Measurements from ENCODE around the gene TOLLIP. TPM values are rescaled to one million over a fixed set of nuclear protein-coding genes. Genes with fewer than 3 reads are reported as not detected.
"Not testable (repeated sequence)": the region's sequence is repeated elsewhere in the genome, so short reads cannot be mapped to it uniquely, and the experiment has no call there.

The TOLLIP gene
- total RNA-seq, 5 donors from 2014 or later (not counting 1 experiment from before 2014, with no cell fraction given), result 44.4 to 54.1 (median 50.8) TPM

GRCh38 chr11:1242751-1243150 is 66.7 kb downstream of the TOLLIP start:
- 87% methylated on average over 4 of the region's 11 CpGs for WGBS (ENCODE audit: insufficient coverage)
- H3K27ac ChIP-seq (ENCODE audit: low read length); H3K27ac Mint-ChIP-seq; POLR2A ChIA-PET; H3K36me3 Mint-ChIP-seq; ATAC-seq (replicated peaks in 1 of 4); H3K4me1 Mint-ChIP-seq; CTCF ChIA-PET; H3K36me3 ChIP-seq (ENCODE audit: control insufficient read depth in 2 of 2, extremely low read depth in 1 of 2, insufficient read depth in 1 of 2, low read length in 1 of 2); H3K4me3 ChIP-seq (ENCODE audit: control insufficient read depth in 1 of 2, extremely low read depth in 1 of 2, low read length in 1 of 2); H3K9me3 Mint-ChIP-seq; H3K27me3 Mint-ChIP-seq; H3K27me3 ChIP-seq (replicated peaks in 1 of 2; ENCODE audit: control insufficient read depth in 2 of 2, extremely low read depth in 1 of 2, insufficient read depth in 2 of 2, low read length in 1 of 2); H3K4me3 Mint-ChIP-seq; DNase-seq; H3K9me3 ChIP-seq; H3K4me1 ChIP-seq (ENCODE audit: control insufficient read depth in 1 of 2, extremely low read depth in 1 of 2, insufficient read depth in 2 of 2, low read length in 2 of 2): not testable (repeated sequence)

- ChIA-PET CTCF (no interaction called here), POLR2A (no interaction called here)
- no peaks in the 10 kb centered on the region for H3K27me3 ChIP-seq (replicated peaks in 1 of 2; ENCODE audit: control insufficient read depth in 2 of 2, extremely low read depth in 1 of 2, insufficient read depth in 2 of 2, low read length in 1 of 2)
- H3K4me1 Mint-ChIP-seq, result no peaks in the 10 kb centered on the region
- no peak overlapping the region for H3K27ac ChIP-seq (ENCODE audit: low read length)
- H3K4me3 ChIP-seq (ENCODE audit: control insufficient read depth in 1 of 2, extremely low read depth in 1 of 2, low read length in 1 of 2), result no peak overlapping the region
- H3K4me1 ChIP-seq (ENCODE audit: control insufficient read depth in 1 of 2, extremely low read depth in 1 of 2, insufficient read depth in 2 of 2, low read length in 2 of 2), result no peaks in the 10 kb centered on the region
- DNase-seq, result no peak
- H3K36me3 ChIP-seq (ENCODE audit: control insufficient read depth in 2 of 2, extremely low read depth in 1 of 2, insufficient read depth in 1 of 2, low read length in 1 of 2), result no peaks in the 10 kb centered on the region
- H3K27ac Mint-ChIP-seq, result no peak overlapping the region
- no peaks in the 10 kb centered on the region for H3K9me3 ChIP-seq
- WGBS (ENCODE audit: insufficient coverage), result 96% methylated on average over 20 of the region's 20 CpGs
- no peaks in the 10 kb centered on the region for H3K27me3 Mint-ChIP-seq
- H3K4me3 Mint-ChIP-seq, result no peak overlapping the region
- H3K9me3 Mint-ChIP-seq, result no peaks in the 10 kb centered on the region
- H3K36me3 Mint-ChIP-seq, result no peaks in the 10 kb centered on the region
- ATAC-seq (replicated peaks in 1 of 4), result no peak
Observed at GRCh38 chr11:1242289-1242688, 67.1 kb downstream of the TOLLIP start.

GRCh38 chr11:1241706-1242105 is 67.7 kb downstream of the TOLLIP start:
- Histone ChIP-seq H3K9me3 (no peaks in the 10 kb centered on the region), H3K27me3 (replicated peaks in 1 of 2; ENCODE audit: control insufficient read depth in 2 of 2, extremely low read depth in 1 of 2, insufficient read depth in 2 of 2, low read length in 1 of 2) (no peaks in the 10 kb centered on the region), H3K36me3 (ENCODE audit: control insufficient read depth in 2 of 2, extremely low read depth in 1 of 2, insufficient read depth in 1 of 2, low read length in 1 of 2) (no peaks in the 10 kb centered on the region), H3K4me3 (ENCODE audit: control insufficient read depth in 1 of 2, extremely low read depth in 1 of 2, low read length in 1 of 2) (no peak overlapping the region), H3K4me1 (ENCODE audit: control insufficient read depth in 1 of 2, extremely low read depth in 1 of 2, insufficient read depth in 2 of 2, low read length in 2 of 2) (no peaks in the 10 kb centered on the region), H3K27ac (ENCODE audit: low read length) (no peak overlapping the region)
- H3K9me3 Mint-ChIP-seq, result no peaks in the 10 kb centered on the region
- H3K36me3 Mint-ChIP-seq, result no peaks in the 10 kb centered on the region
- H3K4me3 Mint-ChIP-seq, result no peak overlapping the region
- no peaks in the 10 kb centered on the region for H3K27me3 Mint-ChIP-seq
- 94% methylated on average over 20 of the region's 20 CpGs for WGBS (ENCODE audit: insufficient coverage)
- DNase-seq, result no peak
- no peak overlapping the region for H3K27ac Mint-ChIP-seq
- POLR2A ChIA-PET, result no interaction called here
- CTCF ChIA-PET, result no interaction called here
- H3K4me1 Mint-ChIP-seq, result no peaks in the 10 kb centered on the region
- ATAC-seq (replicated peaks in 1 of 4), result no peak

- no peak overlapping the region for H3K27ac ChIP-seq (ENCODE audit: low read length)
- Mint-ChIP-seq H3K36me3 (no peaks in the 10 kb centered on the region), H3K27me3 (no peaks in the 10 kb centered on the region), H3K9me3 (no peaks in the 10 kb centered on the region), H3K4me3 (no peak overlapping the region), H3K4me1 (no peaks in the 10 kb centered on the region), H3K27ac (no peak overlapping the region)
- H3K4me3 ChIP-seq (ENCODE audit: control insufficient read depth in 1 of 2, extremely low read depth in 1 of 2, low read length in 1 of 2), result no peak overlapping the region
- ATAC-seq (replicated peaks in 1 of 4) (no peak), DNase-seq (no peak)
- 93% methylated on average over 23 of the region's 25 CpGs for WGBS (ENCODE audit: insufficient coverage)
- no peaks in the 10 kb centered on the region for H3K9me3 ChIP-seq
- ChIA-PET CTCF (no interaction called here), POLR2A (no interaction called here)
- no peaks in the 10 kb centered on the region for H3K27me3 ChIP-seq (replicated peaks in 1 of 2; ENCODE audit: control insufficient read depth in 2 of 2, extremely low read depth in 1 of 2, insufficient read depth in 2 of 2, low read length in 1 of 2)
- no peaks in the 10 kb centered on the region for H3K4me1 ChIP-seq (ENCODE audit: control insufficient read depth in 1 of 2, extremely low read depth in 1 of 2, insufficient read depth in 2 of 2, low read length in 2 of 2)
- no peaks in the 10 kb centered on the region for H3K36me3 ChIP-seq (ENCODE audit: control insufficient read depth in 2 of 2, extremely low read depth in 1 of 2, insufficient read depth in 1 of 2, low read length in 1 of 2)
Observed at GRCh38 chr11:1240771-1241170, 68.7 kb downstream of the TOLLIP start.

GRCh38 chr11:1239596-1240205 is 69.7 kb downstream of the TOLLIP start:
- no peak for ATAC-seq (replicated peaks in 1 of 4)
- Mint-ChIP-seq H3K36me3 (no peaks in the 10 kb centered on the region), H3K9me3 (no peaks in the 10 kb centered on the region), H3K27me3 (no peaks in the 10 kb centered on the region), H3K4me1 (no peaks in the 10 kb centered on the region), H3K4me3 (no peak overlapping the region), H3K27ac (no peak overlapping the region)
- Histone ChIP-seq H3K27me3 (replicated peaks in 1 of 2; ENCODE audit: control insufficient read depth in 2 of 2, extremely low read depth in 1 of 2, insufficient read depth in 2 of 2, low read length in 1 of 2) (no peaks in the 10 kb centered on the region), H3K36me3 (ENCODE audit: control insufficient read depth in 2 of 2, extremely low read depth in 1 of 2, insufficient read depth in 1 of 2, low read length in 1 of 2) (no peaks in the 10 kb centered on the region), H3K9me3 (no peaks in the 10 kb centered on the region), H3K4me1 (ENCODE audit: control insufficient read depth in 1 of 2, extremely low read depth in 1 of 2, insufficient read depth in 2 of 2, low read length in 2 of 2) (no peaks in the 10 kb centered on the region), H3K4me3 (ENCODE audit: control insufficient read depth in 1 of 2, extremely low read depth in 1 of 2, low read length in 1 of 2) (no peak overlapping the region), H3K27ac (ENCODE audit: low read length) (no peak overlapping the region)
- ChIA-PET POLR2A (no interaction called here), CTCF (no interaction called here)
- no peak for DNase-seq
- WGBS (ENCODE audit: insufficient coverage), result 84% methylated on average over 13 of the region's 23 CpGs

- no peak for ATAC-seq (replicated peaks in 1 of 4)
- DNase-seq, result no peak
- no peaks in the 10 kb centered on the region for H3K9me3 Mint-ChIP-seq
- H3K4me1 ChIP-seq (ENCODE audit: control insufficient read depth in 1 of 2, extremely low read depth in 1 of 2, insufficient read depth in 2 of 2, low read length in 2 of 2), result no peaks in the 10 kb centered on the region
- no peaks in the 10 kb centered on the region for H3K36me3 Mint-ChIP-seq
- no peak overlapping the region for H3K4me3 Mint-ChIP-seq
- H3K36me3 ChIP-seq (ENCODE audit: control insufficient read depth in 2 of 2, extremely low read depth in 1 of 2, insufficient read depth in 1 of 2, low read length in 1 of 2), result no peaks in the 10 kb centered on the region
- 80% methylated on average over 32 of the region's 34 CpGs for WGBS (ENCODE audit: insufficient coverage)
- no peaks in the 10 kb centered on the region for H3K4me1 Mint-ChIP-seq
- H3K27me3 ChIP-seq (replicated peaks in 1 of 2; ENCODE audit: control insufficient read depth in 2 of 2, extremely low read depth in 1 of 2, insufficient read depth in 2 of 2, low read length in 1 of 2), result no peaks in the 10 kb centered on the region
- H3K4me3 ChIP-seq (ENCODE audit: control insufficient read depth in 1 of 2, extremely low read depth in 1 of 2, low read length in 1 of 2), result no peak overlapping the region
- CTCF ChIA-PET, result no interaction called here
- POLR2A ChIA-PET, result no interaction called here
- H3K27me3 Mint-ChIP-seq, result no peaks in the 10 kb centered on the region
- H3K27ac Mint-ChIP-seq, result no peak overlapping the region
- no peaks in the 10 kb centered on the region for H3K9me3 ChIP-seq
- no peak overlapping the region for H3K27ac ChIP-seq (ENCODE audit: low read length)
Observed at GRCh38 chr11:1238767-1239595, 70.5 kb downstream of the TOLLIP start.

All from T-cell (primary cell).